ENCODE results near the gene SLC25A13.
"Not testable (repeated sequence)": the region's sequence is repeated elsewhere in the genome, so short reads cannot be mapped to it uniquely, and the experiment has no call there.

SLC25A13 gene

GRCh38 chr7:96304573-96304972, 17.3 kb downstream of the SLC25A13 start:
- TF ChIP-seq POLR2A (IDR thresholded peaks at IDR 0.05; ENCODE audit: low read depth, low read length) (no peak), POLR2AphosphoS5 (IDR thresholded peaks at IDR 0.05; ENCODE audit: low read depth, low read length) (no peak), TAF1 (IDR thresholded peaks at IDR 0.05; ENCODE audit: low read depth, low read length) (no peak), SPI1 (IDR thresholded peaks at IDR 0.05; ENCODE audit: low read depth, low read length) (no peak), PAX5 (IDR thresholded peaks at IDR 0.05; ENCODE audit: insufficient read depth, low read length, severe bottlenecking) (no peak), POU2F2 (IDR thresholded peaks at IDR 0.05; ENCODE audit: low read depth, low read length) (no peak)
- FAIRE-seq (no peak), DNase-seq (ENCODE audit: insufficient read length, low spot score) (no peak)

GRCh38 chr7:96303686-96304443, 18.0 kb downstream of the SLC25A13 start:
- no peak for DNase-seq (ENCODE audit: insufficient read length, low spot score)
- FAIRE-seq = no peak
- TF ChIP-seq TAF1 (IDR thresholded peaks at IDR 0.05; ENCODE audit: low read depth, low read length) (no peak), SPI1 (IDR thresholded peaks at IDR 0.05; ENCODE audit: low read depth, low read length) (no peak), PAX5 (IDR thresholded peaks at IDR 0.05; ENCODE audit: insufficient read depth, low read length, severe bottlenecking) (no peak), POLR2A (IDR thresholded peaks at IDR 0.05; ENCODE audit: low read depth, low read length) (no peak), POLR2AphosphoS5 (IDR thresholded peaks at IDR 0.05; ENCODE audit: low read depth, low read length) (no peak), POU2F2 (IDR thresholded peaks at IDR 0.05; ENCODE audit: low read depth, low read length) (no peak)

- DNase-seq (ENCODE audit: insufficient read length, low spot score) = no peak
- FAIRE-seq = no peak
- TF ChIP-seq POLR2A (IDR thresholded peaks at IDR 0.05; ENCODE audit: low read depth, low read length) (no peak), POLR2AphosphoS5 (IDR thresholded peaks at IDR 0.05; ENCODE audit: low read depth, low read length) (no peak), POU2F2 (IDR thresholded peaks at IDR 0.05; ENCODE audit: low read depth, low read length) (no peak), PAX5 (IDR thresholded peaks at IDR 0.05; ENCODE audit: insufficient read depth, low read length, severe bottlenecking) (no peak), SPI1 (IDR thresholded peaks at IDR 0.05; ENCODE audit: low read depth, low read length) (no peak), TAF1 (IDR thresholded peaks at IDR 0.05; ENCODE audit: low read depth, low read length) (no peak)
Observed at GRCh38 chr7:96303105-96303685, 18.7 kb downstream of the SLC25A13 start.

GRCh38 chr7:96300986-96301385, 20.9 kb downstream of the SLC25A13 start:
- TF ChIP-seq POLR2A (IDR thresholded peaks at IDR 0.05; ENCODE audit: low read depth, low read length) (no peak), TAF1 (IDR thresholded peaks at IDR 0.05; ENCODE audit: low read depth, low read length) (no peak), PAX5 (IDR thresholded peaks at IDR 0.05; ENCODE audit: insufficient read depth, low read length, severe bottlenecking) (no peak), POLR2AphosphoS5 (IDR thresholded peaks at IDR 0.05; ENCODE audit: low read depth, low read length) (no peak), SPI1 (IDR thresholded peaks at IDR 0.05; ENCODE audit: low read depth, low read length) (no peak), POU2F2 (IDR thresholded peaks at IDR 0.05; ENCODE audit: low read depth, low read length) (no peak)
- no peak for DNase-seq (ENCODE audit: insufficient read length, low spot score)
- no peak for FAIRE-seq

- TF ChIP-seq SPI1 (IDR thresholded peaks at IDR 0.05; ENCODE audit: low read depth, low read length) (no peak), POLR2AphosphoS5 (IDR thresholded peaks at IDR 0.05; ENCODE audit: low read depth, low read length) (no peak), PAX5 (IDR thresholded peaks at IDR 0.05; ENCODE audit: insufficient read depth, low read length, severe bottlenecking) (no peak), POU2F2 (IDR thresholded peaks at IDR 0.05; ENCODE audit: low read depth, low read length) (no peak), TAF1 (IDR thresholded peaks at IDR 0.05; ENCODE audit: low read depth, low read length) (no peak), POLR2A (IDR thresholded peaks at IDR 0.05; ENCODE audit: low read depth, low read length) (no peak)
- no peak for FAIRE-seq
Observed at GRCh38 chr7:96300502-96300901, 21.4 kb downstream of the SLC25A13 start.

GRCh38 chr7:96299496-96299895, 22.4 kb downstream of the SLC25A13 start:
- no peak for DNase-seq (ENCODE audit: insufficient read length, low spot score)
- TF ChIP-seq SPI1 (IDR thresholded peaks at IDR 0.05; ENCODE audit: low read depth, low read length) (no peak), PAX5 (IDR thresholded peaks at IDR 0.05; ENCODE audit: insufficient read depth, low read length, severe bottlenecking) (no peak), TAF1 (IDR thresholded peaks at IDR 0.05; ENCODE audit: low read depth, low read length) (no peak), POLR2A (IDR thresholded peaks at IDR 0.05; ENCODE audit: low read depth, low read length) (no peak), POU2F2 (IDR thresholded peaks at IDR 0.05; ENCODE audit: low read depth, low read length) (no peak), POLR2AphosphoS5 (IDR thresholded peaks at IDR 0.05; ENCODE audit: low read depth, low read length) (no peak)
- FAIRE-seq = peak; percentile 64

More at GRCh38 chr7:96300502-96300901, 21.4 kb downstream of the SLC25A13 start:
- DNase-seq (ENCODE audit: insufficient read length, low spot score) = no peak

GRCh38 chr7:96297876-96298275, 24.0 kb downstream of the SLC25A13 start:
- no peak for DNase-seq (ENCODE audit: insufficient read length, low spot score)
- TF ChIP-seq SPI1 (IDR thresholded peaks at IDR 0.05; ENCODE audit: low read depth, low read length) (no peak), POLR2A (IDR thresholded peaks at IDR 0.05; ENCODE audit: low read depth, low read length) (no peak), TAF1 (IDR thresholded peaks at IDR 0.05; ENCODE audit: low read depth, low read length) (no peak)
- no peak for FAIRE-seq

- not testable (repeated sequence) for DNase-seq (ENCODE audit: insufficient read length, low spot score); FAIRE-seq
Observed at GRCh38 chr7:96297446-96297845, 24.5 kb downstream of the SLC25A13 start.

GRCh38 chr7:96293911-96294310, 28.0 kb downstream of the SLC25A13 start:
- DNase-seq (ENCODE audit: insufficient read length, low spot score); FAIRE-seq: not testable (repeated sequence)

GRCh38 chr7:96287559-96287958, 34.3 kb downstream of the SLC25A13 start:
- TF ChIP-seq SPI1 (IDR thresholded peaks at IDR 0.05; ENCODE audit: low read depth, low read length) (no peak), PAX5 (IDR thresholded peaks at IDR 0.05; ENCODE audit: insufficient read depth, low read length, severe bottlenecking) (no peak)
- no peak for FAIRE-seq
- no peak for DNase-seq (ENCODE audit: insufficient read length, low spot score)

Measured in GM12891 (cell line).